HUDEP-2 (cell line): Measurements from ENCODE around the gene PNPO.

ENCODE experiments used
- DNase-seq, 76 experiments: peaks; one replicate each; lab custom pipeline; 2025; ENCODE audit not compliant: unreplicated experiment in 76 of 76; lab: John Stamatoyannopoulos, UW

PNPO gene

GRCh38 chr17:47948706-47949196 is 7.4 kb downstream of the PNPO start:
- no peak for DNase-seq

- peak in 72 of 76 experiments; percentile 17 to 92 (median 77) for DNase-seq
Observed at GRCh38 chr17:47949197-47949759, 7.9 kb downstream of the PNPO start.

GRCh38 chr17:47949946-47950345 is 8.6 kb downstream of the PNPO start:
- DNase-seq, result peak in 3 of 76 experiments; percentile 11 to 22 (median 16)

- DNase-seq, result no peak
Observed at GRCh38 chr17:47950448-47950847, 9.1 kb downstream of the PNPO start.

GRCh38 chr17:47952171-47953021 is 11.0 kb downstream of the PNPO start:
- DNase-seq, result no peak

DNA sequence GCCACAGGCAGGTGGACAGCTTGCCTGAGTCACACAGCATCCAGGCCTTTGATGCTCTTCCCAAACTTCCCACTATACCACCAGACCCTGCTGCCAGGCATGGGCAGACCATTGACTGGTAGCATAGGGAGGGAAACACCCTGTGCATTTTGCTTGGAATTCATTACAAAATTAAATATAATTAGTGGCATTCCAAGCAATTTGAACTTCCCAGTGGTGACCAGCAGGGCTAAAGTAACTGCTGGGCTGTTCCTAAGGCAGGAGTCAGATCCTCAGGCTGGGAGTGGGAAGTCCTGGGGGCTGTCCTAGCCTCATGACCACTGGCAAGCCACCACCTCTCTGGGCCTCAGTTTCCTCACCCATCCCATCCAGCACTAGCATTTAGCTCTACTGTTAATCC is 12.5 kb downstream of the PNPO start:
- DNase-seq, result no peak

DNA sequence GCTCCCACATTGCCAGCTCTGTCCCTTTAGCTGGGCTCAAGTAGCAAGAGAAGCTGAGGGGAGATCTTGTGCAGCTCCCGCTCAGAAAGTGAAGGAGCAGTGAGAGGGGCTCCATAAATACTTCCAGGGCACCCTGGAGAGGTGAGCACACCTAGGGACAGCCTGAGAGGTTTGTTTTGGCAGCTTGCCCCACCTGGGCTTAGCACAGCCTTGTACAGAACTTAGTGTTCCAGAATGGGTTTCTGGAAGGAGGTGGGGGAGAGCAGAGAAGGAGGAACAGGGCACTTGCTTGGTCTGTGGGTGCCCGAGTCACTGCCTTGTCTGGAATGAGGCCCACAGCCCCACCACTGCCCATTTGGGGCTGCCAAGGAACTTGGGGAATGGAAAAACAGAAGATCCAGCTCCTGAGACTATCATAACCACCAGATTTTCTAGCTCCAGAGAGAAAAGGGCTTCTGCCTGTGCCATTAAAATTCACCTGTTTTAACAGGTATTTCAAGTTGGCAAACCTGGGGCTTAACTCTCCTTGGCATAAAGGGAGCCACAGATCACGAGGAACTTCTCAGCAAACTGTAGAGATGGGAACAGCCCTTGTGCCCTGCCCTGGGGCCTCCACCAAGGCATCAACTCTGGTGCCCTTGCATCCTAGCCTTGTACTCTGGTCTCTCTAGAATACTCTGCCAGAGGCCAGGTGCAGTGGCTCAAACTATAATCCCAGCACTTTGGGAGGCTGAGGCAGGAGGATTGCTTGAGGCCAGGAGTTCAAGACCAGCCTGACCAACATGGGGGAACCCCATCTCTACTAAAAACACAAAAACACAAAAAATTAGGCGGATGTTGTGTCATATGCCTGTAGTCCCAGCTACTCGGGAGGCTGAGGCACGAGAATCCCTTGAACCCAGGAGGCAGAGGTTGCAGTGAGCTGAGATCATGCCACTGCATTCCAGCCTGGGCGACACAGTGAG is 14.4 kb downstream of the PNPO start:
- no peak for DNase-seq

DNA sequence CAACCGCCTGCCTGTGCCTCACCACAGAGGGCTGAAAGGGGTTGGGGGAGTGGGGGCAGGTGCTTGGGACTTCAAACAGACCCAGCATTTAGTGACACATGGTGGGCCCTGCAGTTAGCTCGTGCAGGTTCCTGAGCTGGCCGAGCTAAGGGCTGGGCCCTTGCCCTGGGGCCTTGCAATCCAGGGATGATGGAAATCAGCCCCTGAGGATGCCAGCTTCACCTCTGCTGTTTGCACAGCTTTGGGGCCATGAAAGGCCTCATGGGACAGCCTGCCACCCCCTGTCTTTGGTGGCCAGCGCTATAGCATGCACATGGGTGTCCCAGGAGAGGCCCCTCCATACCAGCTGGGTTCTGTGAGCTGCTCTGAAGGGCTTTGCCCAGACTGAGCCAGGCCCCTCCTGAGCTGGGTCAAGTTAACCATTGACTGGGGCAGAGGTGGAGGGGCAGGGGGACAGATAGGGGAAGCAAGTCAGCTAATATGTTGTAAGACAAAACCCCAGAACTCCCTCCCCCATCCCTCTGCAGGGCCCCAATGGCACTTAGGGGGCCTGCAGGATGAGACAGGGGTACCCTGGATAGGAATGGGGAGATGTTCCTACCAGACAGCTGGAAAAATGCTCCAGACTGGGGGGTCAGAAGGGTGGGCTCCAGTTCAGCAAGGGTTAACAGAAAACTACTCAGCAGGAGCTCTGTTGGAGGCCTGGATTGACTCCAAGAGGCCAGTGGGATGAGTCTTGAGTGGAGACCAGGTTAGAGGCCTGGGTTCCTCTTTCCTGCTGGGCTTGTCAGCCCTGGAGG is 15.6 kb downstream of the PNPO start:
- no peak for DNase-seq

DNA sequence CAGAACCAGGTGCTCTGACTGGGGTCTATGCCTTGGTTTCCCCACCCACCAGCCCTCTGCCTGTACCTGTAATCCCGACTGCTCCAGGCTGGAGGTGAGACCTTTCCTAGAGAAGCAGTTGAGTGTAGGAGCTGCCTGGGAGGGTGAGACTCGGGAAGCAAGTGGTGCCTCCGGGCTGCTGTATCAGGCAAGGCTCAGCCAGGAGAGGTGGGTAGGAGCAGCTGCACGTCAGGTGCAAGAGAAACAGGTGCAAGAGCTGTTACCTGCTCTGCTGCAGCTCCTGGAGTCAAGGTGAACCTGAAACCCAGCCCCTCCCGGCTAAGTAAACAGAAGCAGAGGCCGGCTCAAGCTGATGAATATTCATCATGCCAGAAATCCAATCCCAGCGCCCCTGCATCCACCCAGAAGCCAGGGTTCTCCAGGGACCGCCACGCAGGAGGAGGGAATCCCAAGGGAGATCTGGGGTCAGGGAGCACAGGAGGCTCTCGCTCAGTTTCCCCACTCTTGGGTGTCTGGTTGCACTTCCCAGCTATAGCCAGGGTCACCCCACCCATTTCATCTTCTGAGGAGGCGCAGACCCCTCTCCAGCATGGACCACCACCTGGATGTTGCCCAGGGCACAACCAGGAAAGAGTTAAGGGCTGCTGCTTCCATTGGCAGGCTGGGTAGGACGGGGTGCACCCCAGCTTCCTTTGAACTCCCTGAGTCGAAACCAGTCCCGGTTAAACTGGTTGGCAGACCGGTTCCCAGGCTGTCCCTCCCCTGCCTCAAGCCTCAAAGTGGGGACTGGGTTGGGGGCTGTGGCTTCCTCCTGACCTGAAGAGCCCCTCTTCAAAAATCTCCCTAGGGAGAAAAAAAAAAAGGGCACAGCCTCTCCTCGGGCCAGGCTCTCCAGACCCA is 16.5 kb downstream of the PNPO start, which contains the start of gene PRR15L:
PRR15L (minus strand) TSS at position 293 of the 900 bp plus-strand sequence. CDS start 4,649 bp downstream, outside the sequence.
- DNase-seq, result no peak

GRCh38 chr17:47959825-47960655 is 18.7 kb downstream of the PNPO start:
- DNase-seq, result no peak

- no peak for DNase-seq
Observed at GRCh38 chr17:47961406-47961805, 20.0 kb downstream of the PNPO start.

GRCh38 chr17:47962901-47963300 is 21.5 kb downstream of the PNPO start:
- no peak for DNase-seq

DNA sequence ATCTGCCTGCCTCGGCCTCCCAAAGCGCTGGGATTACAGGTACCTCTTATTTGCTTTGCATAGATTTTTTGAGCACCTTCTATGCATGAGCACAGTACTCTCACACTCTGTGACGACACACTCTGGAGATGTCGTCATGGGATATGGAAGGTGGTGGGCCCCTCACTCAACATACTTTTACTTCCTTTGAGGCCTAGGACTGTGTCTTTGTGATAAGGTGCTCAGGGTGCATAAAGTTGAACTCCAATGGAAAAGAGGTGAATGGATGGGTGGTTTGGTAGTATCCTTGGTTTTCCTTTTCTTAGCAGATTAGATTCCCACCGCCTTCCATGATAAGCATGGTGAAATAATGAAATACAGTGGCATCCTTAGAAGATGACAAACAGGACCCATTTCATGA is 23.5 kb downstream of the PNPO start:
- no peak for DNase-seq

- no peak for DNase-seq
Observed at GRCh38 chr17:47966079-47966519, 24.7 kb downstream of the PNPO start.

DNA sequence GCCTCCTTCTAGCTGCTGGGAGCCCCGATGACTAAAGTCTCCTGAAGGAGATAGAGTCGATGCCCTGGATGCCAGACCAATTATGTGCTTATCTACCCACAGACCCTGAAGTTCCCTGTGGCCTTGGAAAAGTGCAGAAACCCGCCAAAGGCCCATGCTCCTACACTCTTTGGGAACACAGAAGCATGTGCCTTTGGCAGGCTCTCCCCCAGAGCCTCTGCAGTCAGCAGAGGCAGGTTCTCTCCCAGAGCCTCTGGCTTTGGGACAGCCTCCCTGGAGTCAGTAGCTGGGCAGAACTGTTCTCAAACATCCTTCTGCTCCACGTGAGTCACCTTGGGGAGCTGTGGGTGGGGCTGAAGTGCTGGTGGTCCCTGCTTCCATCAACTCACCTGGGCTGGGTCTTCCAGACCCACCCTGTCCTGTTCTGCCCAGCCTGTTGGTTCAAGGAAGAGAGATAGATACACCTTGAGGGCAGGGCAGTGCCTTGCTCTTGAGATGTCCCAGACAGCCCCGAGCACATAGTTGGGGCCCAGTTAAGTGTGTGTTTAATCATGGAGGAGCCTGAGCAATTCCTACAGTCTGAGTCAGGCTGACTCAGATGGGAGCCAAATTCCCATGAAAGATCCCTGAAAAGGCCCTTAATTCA is 26.4 kb downstream of the PNPO start:
- DNase-seq, result no peak

- DNase-seq, result no peak
Observed at GRCh38 chr17:47968836-47969235, 27.5 kb downstream of the PNPO start.

DNA sequence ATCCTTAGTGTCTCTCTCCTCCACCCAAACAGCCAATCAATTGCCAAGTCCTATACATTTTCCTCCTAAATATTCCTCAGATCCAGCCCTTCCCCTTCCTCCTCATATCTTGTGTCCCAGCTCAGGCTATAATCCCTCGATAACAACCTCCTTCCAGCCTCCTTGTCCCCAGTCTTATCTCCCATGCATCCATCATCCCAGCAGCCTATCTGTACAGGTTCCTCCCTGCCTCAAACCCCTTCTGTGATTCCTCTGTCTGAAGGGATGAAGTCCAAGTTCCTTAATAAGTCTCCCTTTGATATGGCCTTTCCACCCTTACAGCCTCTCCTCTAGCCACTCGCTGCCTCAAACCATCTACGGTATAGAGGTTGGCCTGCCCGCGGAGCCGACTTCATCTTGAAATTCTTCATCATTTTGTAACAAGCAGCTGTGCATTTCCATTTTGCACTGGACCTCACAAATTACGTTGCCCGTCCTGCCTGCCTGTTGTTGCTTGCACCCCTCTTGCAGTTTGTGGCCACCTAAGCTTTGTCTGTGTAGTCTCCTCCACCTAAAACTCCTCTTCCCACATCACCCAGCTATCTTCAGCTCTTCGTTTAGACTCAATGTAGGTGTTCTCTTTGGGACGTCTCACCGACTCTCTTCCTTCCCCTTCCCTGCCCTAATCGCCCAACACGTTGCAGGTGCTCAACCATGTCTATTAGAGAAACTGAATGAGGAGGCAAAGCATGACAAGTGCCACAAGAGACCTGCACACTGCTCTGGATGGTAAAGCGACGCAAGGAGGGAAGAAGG is 28.8 kb downstream of the PNPO start:
- DNase-seq, result peak in 1 of 76 experiments; percentile 91
